Measurements from ENCODE around the gene OPRL1. TPM values are rescaled to one million over a fixed set of nuclear protein-coding genes. Genes with fewer than 3 reads are reported as not detected.
A peak's percentile ranks its signal among the peaks of the same experiment; 100 is the strongest.

Gene OPRL1
- polyA plus RNA-seq, 1 donor: 0.81 TPM

- Histone ChIP-seq H3K36me3 (ENCODE audit: control insufficient read depth, insufficient read depth, low read length) (no peaks in the 10 kb centered on the region), H3K27ac (ENCODE audit: low read length) (no peak overlapping the region), H3K27me3 (ENCODE audit: control insufficient read depth, insufficient read depth, low read length) (peaks cover 84% of the 10 kb centered on the region), H3K4me3 (ENCODE audit: low read length) (no peak overlapping the region), H3K9me3 (ENCODE audit: control insufficient read depth, low read depth, low read length) (peaks cover 8% of the 10 kb centered on the region), H3K4me1 (ENCODE audit: control insufficient read depth, insufficient read depth, low read length) (peaks cover 2% of the 10 kb centered on the region)
- WGBS (ENCODE audit: insufficient coverage, low lambda C conversion rate): no CpG with 5 or more reads among the region's 11 CpGs
- no peak for DNase-seq
Measured at GRCh38 chr20:64051033-64051452, 28.8 kb upstream of the OPRL1 start.

DNA sequence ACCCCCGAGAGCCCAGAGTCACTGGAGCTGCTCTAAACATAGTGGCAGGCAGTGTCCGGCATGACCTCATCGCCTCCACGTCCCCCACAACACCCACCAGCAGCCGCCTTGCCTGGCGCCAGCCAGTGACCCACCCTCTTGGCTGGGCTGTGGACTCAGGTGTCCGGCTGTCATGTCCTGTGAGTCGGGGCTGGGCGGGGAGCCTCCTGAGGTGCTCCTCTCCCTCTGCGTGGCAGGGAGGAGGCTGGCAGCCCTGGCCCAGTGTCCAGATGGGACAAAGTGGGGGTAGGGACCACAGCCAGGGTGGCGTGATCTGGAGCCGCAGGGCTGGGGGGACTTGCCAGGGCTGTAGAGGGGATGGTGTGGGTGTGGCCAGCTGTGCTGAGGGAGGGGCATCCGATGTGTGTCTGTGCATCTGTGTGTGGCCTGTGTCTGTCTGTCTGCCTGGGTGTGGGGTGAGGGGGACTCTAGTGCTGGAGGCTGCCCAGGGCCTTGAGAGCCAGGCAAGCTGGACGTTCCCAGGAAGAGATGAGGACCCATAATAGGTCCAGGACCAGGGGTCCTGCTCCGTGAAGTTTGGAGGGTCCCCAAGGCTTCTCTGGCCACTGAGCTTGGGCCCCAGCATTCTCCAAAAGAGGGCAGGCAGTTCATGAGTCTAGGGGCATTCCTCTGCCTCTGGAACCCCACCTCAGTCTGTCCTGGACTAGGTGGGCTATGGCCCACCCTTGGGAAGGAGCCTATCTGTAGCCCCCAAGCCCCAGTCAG lies 28.1 kb upstream of the OPRL1 start:
- Histone ChIP-seq H3K36me3 (ENCODE audit: control insufficient read depth, insufficient read depth, low read length) (no peaks in the 10 kb centered on the region), H3K9me3 (ENCODE audit: control insufficient read depth, low read depth, low read length) (peaks cover 8% of the 10 kb centered on the region), H3K4me1 (ENCODE audit: control insufficient read depth, insufficient read depth, low read length) (peaks cover 2% of the 10 kb centered on the region), H3K27ac (ENCODE audit: low read length) (no peak overlapping the region), H3K27me3 (ENCODE audit: control insufficient read depth, insufficient read depth, low read length) (peaks cover 83% of the 10 kb centered on the region), H3K4me3 (ENCODE audit: low read length) (no peak overlapping the region)
- DNase-seq: no peak
- WGBS (ENCODE audit: insufficient coverage, low lambda C conversion rate): no CpG with 5 or more reads among the region's 15 CpGs

DNA sequence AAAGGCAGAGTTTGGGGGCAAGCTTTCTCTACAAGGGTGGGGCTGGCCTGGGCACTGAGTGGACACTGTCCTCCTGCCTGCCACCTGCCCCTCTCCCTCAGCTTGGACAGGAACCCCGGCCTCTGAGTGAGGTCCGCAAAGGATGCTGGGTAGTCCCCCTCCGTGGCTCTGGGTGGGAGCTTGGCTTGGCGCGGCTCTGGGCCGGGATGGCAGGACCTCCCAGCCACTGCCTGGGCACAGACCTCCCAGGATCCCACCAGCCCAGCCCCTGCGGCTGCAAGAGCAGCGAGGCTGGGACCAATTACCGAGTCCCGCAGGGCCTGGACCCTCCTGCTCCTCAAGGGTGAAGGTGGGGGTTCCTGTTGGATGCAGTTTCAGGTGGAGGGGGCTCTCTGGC lies 27.6 kb upstream of the OPRL1 start:
- no peak overlapping the region for H3K4me3 ChIP-seq (ENCODE audit: low read length)
- DNase-seq: no peak
- peaks cover 83% of the 10 kb centered on the region for H3K27me3 ChIP-seq (ENCODE audit: control insufficient read depth, insufficient read depth, low read length)
- H3K36me3 ChIP-seq (ENCODE audit: control insufficient read depth, insufficient read depth, low read length): no peaks in the 10 kb centered on the region
- no CpG with 5 or more reads among the region's 10 CpGs for WGBS (ENCODE audit: insufficient coverage, low lambda C conversion rate)
- H3K4me1 ChIP-seq (ENCODE audit: control insufficient read depth, insufficient read depth, low read length): peaks cover 2% of the 10 kb centered on the region
- peaks cover 8% of the 10 kb centered on the region for H3K9me3 ChIP-seq (ENCODE audit: control insufficient read depth, low read depth, low read length)
- no peak overlapping the region for H3K27ac ChIP-seq (ENCODE audit: low read length)

DNA sequence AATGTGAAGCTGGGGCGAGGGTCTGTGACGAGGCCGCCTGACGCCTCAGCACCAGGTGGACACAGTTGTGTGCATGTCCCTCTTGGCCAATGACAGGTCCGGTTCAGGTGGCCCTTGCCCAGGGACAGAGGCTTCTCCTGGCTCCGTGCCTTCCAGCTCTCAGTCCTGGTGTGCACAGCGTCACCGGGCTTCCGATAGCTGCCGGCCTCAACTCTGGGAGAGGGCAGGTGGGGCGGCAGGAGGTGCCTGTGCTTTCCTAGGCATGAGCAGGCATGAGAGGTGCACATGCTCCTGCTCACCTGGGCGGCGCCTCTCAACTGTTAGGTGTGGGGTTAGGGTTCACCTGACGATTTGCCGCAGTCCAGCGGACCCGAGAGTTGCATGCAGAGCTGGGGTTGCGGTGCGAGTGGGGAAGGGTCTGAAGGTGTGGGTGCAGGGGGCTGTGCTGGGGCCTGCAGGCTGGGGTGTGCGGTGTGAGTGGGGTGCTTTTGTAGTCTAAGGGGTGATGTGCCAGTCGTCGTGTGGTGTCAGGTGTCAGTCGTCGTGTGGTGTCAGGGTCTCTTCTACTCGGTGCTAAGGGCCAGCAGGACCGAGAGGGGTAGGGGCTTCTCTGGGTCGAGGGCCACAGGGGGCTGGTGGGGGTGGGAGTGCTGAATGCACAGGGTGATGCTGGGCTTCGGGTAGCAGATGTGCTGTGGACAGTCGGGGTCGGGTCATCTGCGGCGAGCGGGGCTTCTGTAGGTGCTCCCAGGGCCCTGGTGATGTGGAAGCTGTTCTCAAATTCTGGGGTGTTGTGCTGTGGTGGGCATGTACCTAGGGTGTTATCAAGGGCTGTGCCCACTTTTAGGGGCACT lies 26.7 kb upstream of the OPRL1 start:
- Histone ChIP-seq H3K27me3 (ENCODE audit: control insufficient read depth, insufficient read depth, low read length) (peaks cover 79% of the 10 kb centered on the region), H3K27ac (ENCODE audit: low read length) (no peak overlapping the region)
- no CpG with 5 or more reads among the region's 33 CpGs for WGBS (ENCODE audit: insufficient coverage, low lambda C conversion rate)

GRCh38 chr20:64053841-64054661 lies 25.8 kb upstream of the OPRL1 start:
- DNase-seq: peak; percentile 43 to 44
- H3K36me3 ChIP-seq (ENCODE audit: control insufficient read depth, insufficient read depth, low read length): no peaks in the 10 kb centered on the region
- WGBS (ENCODE audit: insufficient coverage, low lambda C conversion rate): no CpG with 5 or more reads among the region's 17 CpGs
- H3K27me3 ChIP-seq (ENCODE audit: control insufficient read depth, insufficient read depth, low read length): peaks cover 83% of the 10 kb centered on the region
- H3K4me1 ChIP-seq (ENCODE audit: control insufficient read depth, insufficient read depth, low read length): peaks cover 2% of the 10 kb centered on the region
- no peak overlapping the region for H3K27ac ChIP-seq (ENCODE audit: low read length)
- H3K9me3 ChIP-seq (ENCODE audit: control insufficient read depth, low read depth, low read length): peaks cover 3% of the 10 kb centered on the region
- H3K4me3 ChIP-seq (ENCODE audit: low read length): no peak overlapping the region

More for the DNA sequence above, 26.7 kb upstream of the OPRL1 start:
- Histone ChIP-seq H3K9me3 (ENCODE audit: control insufficient read depth, low read depth, low read length) (peaks cover 3% of the 10 kb centered on the region), H3K4me1 (ENCODE audit: control insufficient read depth, insufficient read depth, low read length) (peaks cover 2% of the 10 kb centered on the region), H3K4me3 (ENCODE audit: low read length) (no peak overlapping the region), H3K36me3 (ENCODE audit: control insufficient read depth, insufficient read depth, low read length) (no peaks in the 10 kb centered on the region)
- no peak for DNase-seq

GRCh38 chr20:64055396-64055892 lies 24.4 kb upstream of the OPRL1 start:
- no peak overlapping the region for H3K27ac ChIP-seq (ENCODE audit: low read length)
- no peak for DNase-seq
- no peaks in the 10 kb centered on the region for H3K9me3 ChIP-seq (ENCODE audit: control insufficient read depth, low read depth, low read length)
- H3K4me1 ChIP-seq (ENCODE audit: control insufficient read depth, insufficient read depth, low read length): peaks cover 2% of the 10 kb centered on the region
- H3K4me3 ChIP-seq (ENCODE audit: low read length): no peak overlapping the region
- H3K36me3 ChIP-seq (ENCODE audit: control insufficient read depth, insufficient read depth, low read length): no peaks in the 10 kb centered on the region
- WGBS (ENCODE audit: insufficient coverage, low lambda C conversion rate): no CpG with 5 or more reads among the region's 9 CpGs
- peaks cover 74% of the 10 kb centered on the region for H3K27me3 ChIP-seq (ENCODE audit: control insufficient read depth, insufficient read depth, low read length)

- Histone ChIP-seq H3K4me3 (ENCODE audit: low read length) (no peak overlapping the region), H3K9me3 (ENCODE audit: control insufficient read depth, low read depth, low read length) (no peaks in the 10 kb centered on the region), H3K27me3 (ENCODE audit: control insufficient read depth, insufficient read depth, low read length) (peaks cover 67% of the 10 kb centered on the region), H3K4me1 (ENCODE audit: control insufficient read depth, insufficient read depth, low read length) (peaks cover 2% of the 10 kb centered on the region), H3K27ac (ENCODE audit: low read length) (no peak overlapping the region), H3K36me3 (ENCODE audit: control insufficient read depth, insufficient read depth, low read length) (no peaks in the 10 kb centered on the region)
- DNase-seq: no peak
- no CpG with 5 or more reads among the region's 22 CpGs for WGBS (ENCODE audit: insufficient coverage, low lambda C conversion rate)
Measured at GRCh38 chr20:64055893-64056638, 23.8 kb upstream of the OPRL1 start.

DNA sequence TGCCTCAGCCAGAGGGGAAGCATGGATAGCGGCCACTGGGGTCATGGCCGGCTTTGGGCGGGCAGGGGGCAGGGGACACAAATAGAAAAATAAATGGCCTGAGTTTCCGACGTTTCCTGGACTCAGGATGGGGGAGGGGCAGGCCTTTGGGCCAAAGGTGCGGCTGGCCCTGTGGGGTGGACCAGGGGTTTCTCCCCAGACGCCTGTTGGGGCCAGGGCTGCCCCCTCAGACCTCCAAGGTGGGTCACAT lies 23.3 kb upstream of the OPRL1 start:
- Histone ChIP-seq H3K4me1 (ENCODE audit: control insufficient read depth, insufficient read depth, low read length) (peaks cover 2% of the 10 kb centered on the region), H3K4me3 (ENCODE audit: low read length) (no peak overlapping the region), H3K27ac (ENCODE audit: low read length) (no peak overlapping the region), H3K27me3 (ENCODE audit: control insufficient read depth, insufficient read depth, low read length) (peaks cover 63% of the 10 kb centered on the region), H3K36me3 (ENCODE audit: control insufficient read depth, insufficient read depth, low read length) (no peaks in the 10 kb centered on the region), H3K9me3 (ENCODE audit: control insufficient read depth, low read depth, low read length) (no peaks in the 10 kb centered on the region)
- no peak for DNase-seq
- WGBS (ENCODE audit: insufficient coverage, low lambda C conversion rate): no CpG with 5 or more reads among the region's 7 CpGs

GRCh38 chr20:64056889-64057627 lies 22.8 kb upstream of the OPRL1 start:
- no CpG with 5 or more reads among the region's 39 CpGs for WGBS (ENCODE audit: insufficient coverage, low lambda C conversion rate)
- Histone ChIP-seq H3K27ac (ENCODE audit: low read length) (no peak overlapping the region), H3K4me3 (ENCODE audit: low read length) (no peak overlapping the region), H3K27me3 (ENCODE audit: control insufficient read depth, insufficient read depth, low read length) (peaks cover 58% of the 10 kb centered on the region), H3K9me3 (ENCODE audit: control insufficient read depth, low read depth, low read length) (no peaks in the 10 kb centered on the region), H3K4me1 (ENCODE audit: control insufficient read depth, insufficient read depth, low read length) (peaks cover 3% of the 10 kb centered on the region), H3K36me3 (ENCODE audit: control insufficient read depth, insufficient read depth, low read length) (no peaks in the 10 kb centered on the region)
- no peak for DNase-seq

Measured in large intestine (tissue), 3 donors.